Peyer's patch (tissue), 4 donors: ENCODE results near the gene TEAD1. TPM values are rescaled to one million over a fixed set of nuclear protein-coding genes. Genes with fewer than 3 reads are reported as not detected.

Experiments used
- DNase-seq, 3 donors: peaks; one replicate each; pipeline ENCODE4 v3.0.0-alpha.2; 2017 to 2019
- H3K27ac ChIP-seq, 4 donors: fragments of 200-600 bp; sonication (generic); one replicate each; pipeline ENCODE4 v1.5.1; 2016 to 2019
- H3K27me3 ChIP-seq, 2 donors: fragments of 200-600 bp; sonication (generic); one replicate each; pipeline ENCODE4 v1.5.1; 2019
- H3K36me3 ChIP-seq, 3 donors: fragments of 200-600 bp; sonication (generic); one replicate each; pipeline ENCODE4 v1.5.1; 2016 to 2019
- H3K4me1 ChIP-seq, 4 donors: fragments of 200-600 bp; sonication (generic); one replicate each; pipeline ENCODE4 v1.5.1; 2016 to 2019
- H3K4me3 ChIP-seq, 4 donors: fragments of 200-600 bp; sonication (generic); 1 replicate in 3 of 4; 2 replicates in 1 of 4; pipeline ENCODE4 v1.5.1; 2016 to 2019; ENCODE audit warnings: mild to moderate bottlenecking in 1 of 4
- H3K9me3 ChIP-seq, 4 donors: fragments of 200-600 bp; sonication (generic); one replicate each; pipeline ENCODE4 v1.5.1; 2016 to 2019; ENCODE audit warnings: mild to moderate bottlenecking in 1 of 4
- POLR2A ChIP-seq, 2 donors: fragments of 450-650 bp; IDR thresholded peaks; one replicate each; pipeline ENCODE4 v1.5.1; 2017; ENCODE audit warnings: antibody characterized with exemption in 2 of 2, mild to moderate bottlenecking in 2 of 2, moderate library complexity in 2 of 2
- total RNA-seq, 4 donors: library from RNA; depleted of rRNA; stranded (reverse); fragments of >200 nt; gene quantifications; one replicate each; pipeline ENCODE4 v1.1.0, GENCODE V29; 2016
- TF ChIP-seq, protein P1 (sequence below), 6 experiments: fragments of 450-650 bp in 4 of 6; fragments of 200-600 bp in 2 of 6; sonication (generic) in 1 of 6; IDR thresholded peaks; one replicate each; pipeline ENCODE4 v1.5.1; 2017 to 2019; ENCODE audit warnings: antibody characterized with exemption in 6 of 6, mild to moderate bottlenecking in 3 of 6, moderate library complexity in 1 of 6

The TEAD1 gene
- total RNA-seq, 4 donors from 2014 or later, result 34.5 to 125 (median 65.1) TPM

DNA sequence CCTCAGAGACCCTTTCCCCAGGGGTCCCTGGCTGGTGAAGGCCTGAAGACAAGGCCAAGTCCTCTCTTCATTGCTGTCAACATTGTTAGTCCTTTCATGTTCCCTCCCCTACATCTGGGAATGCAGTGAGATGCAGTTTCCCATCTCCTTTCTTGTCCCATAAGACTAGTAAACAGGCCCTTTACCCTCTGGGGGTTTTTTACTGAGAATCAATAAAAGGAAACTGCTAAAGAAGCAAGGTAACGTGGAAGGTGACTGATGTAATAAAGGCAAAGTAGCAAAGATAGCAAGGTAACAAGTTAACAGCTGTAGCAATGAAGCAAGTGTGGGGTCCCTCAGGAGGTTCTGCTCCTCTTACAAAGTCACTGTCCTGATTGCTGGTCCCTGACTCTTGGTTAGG, 37.3 kb downstream of the TEAD1 start:
- no peak for TF ChIP-seq POLR2A (IDR thresholded peaks at IDR 0.05)
- TF ChIP-seq, protein P1, sequence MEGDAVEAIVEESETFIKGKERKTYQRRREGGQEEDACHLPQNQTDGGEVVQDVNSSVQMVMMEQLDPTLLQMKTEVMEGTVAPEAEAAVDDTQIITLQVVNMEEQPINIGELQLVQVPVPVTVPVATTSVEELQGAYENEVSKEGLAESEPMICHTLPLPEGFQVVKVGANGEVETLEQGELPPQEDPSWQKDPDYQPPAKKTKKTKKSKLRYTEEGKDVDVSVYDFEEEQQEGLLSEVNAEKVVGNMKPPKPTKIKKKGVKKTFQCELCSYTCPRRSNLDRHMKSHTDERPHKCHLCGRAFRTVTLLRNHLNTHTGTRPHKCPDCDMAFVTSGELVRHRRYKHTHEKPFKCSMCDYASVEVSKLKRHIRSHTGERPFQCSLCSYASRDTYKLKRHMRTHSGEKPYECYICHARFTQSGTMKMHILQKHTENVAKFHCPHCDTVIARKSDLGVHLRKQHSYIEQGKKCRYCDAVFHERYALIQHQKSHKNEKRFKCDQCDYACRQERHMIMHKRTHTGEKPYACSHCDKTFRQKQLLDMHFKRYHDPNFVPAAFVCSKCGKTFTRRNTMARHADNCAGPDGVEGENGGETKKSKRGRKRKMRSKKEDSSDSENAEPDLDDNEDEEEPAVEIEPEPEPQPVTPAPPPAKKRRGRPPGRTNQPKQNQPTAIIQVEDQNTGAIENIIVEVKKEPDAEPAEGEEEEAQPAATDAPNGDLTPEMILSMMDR (IDR thresholded peaks at IDR 0.05), result no peak
- Histone ChIP-seq H3K9me3 (no peaks in the 10 kb centered on the region), H3K4me3 (no peak overlapping the region), H3K27ac (no peak overlapping the region), H3K36me3 (no peaks in the 10 kb centered on the region), H3K4me1 (peaks cover 0 to 20% (median 0%) of the 10 kb centered on the region in 4 donors), H3K27me3 (no peaks in the 10 kb centered on the region)
- DNase-seq, result no peak

DNA sequence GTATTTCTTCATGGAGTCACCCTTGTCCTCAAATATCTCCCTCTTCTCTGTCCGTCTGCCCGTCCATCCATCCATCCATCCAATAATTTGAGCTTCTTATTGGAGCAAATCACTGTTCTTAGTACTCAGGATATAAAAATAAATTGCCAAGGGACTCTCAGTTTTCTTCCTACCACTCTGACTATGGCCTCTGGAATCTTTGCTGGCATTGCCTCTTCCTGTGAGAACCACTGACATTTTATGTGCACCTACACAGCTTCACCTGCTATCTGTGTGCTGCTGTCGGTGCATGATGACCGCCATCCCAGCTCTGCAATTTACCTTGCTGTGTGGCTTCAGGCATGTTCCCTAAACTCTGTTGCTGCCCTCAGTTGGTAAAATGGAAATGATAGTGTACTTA, 37.9 kb downstream of the TEAD1 start:
- Histone ChIP-seq H3K36me3 (no peaks in the 10 kb centered on the region), H3K9me3 (no peaks in the 10 kb centered on the region), H3K27me3 (no peaks in the 10 kb centered on the region), H3K4me1 (peaks cover 0 to 14% (median 0%) of the 10 kb centered on the region in 4 donors), H3K27ac (no peak overlapping the region), H3K4me3 (no peak overlapping the region)
- TF ChIP-seq POLR2A (IDR thresholded peaks at IDR 0.05), result no peak
- TF ChIP-seq, protein P1 (IDR thresholded peaks at IDR 0.05), result no peak
- DNase-seq, result no peak

DNA sequence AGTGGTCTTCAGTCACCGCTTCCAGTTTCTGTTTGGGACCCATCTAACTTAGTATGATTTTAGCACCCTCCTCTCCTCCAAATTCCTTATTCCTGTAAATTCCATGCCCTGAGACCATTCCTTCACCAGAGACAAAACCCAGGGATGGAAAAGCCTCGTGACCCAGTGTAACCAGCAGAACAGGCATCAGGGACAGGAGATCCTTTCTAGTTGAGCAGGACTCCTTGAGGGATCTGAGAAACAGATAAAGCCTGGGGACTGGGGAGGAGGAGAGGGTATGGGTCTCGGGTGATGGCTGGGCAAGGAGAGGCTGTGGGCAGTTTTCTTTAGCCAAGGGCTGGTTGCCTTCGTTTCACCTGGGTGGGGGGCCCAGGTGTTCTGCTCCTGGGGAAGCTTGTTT, 40.9 kb downstream of the TEAD1 start:
- H3K36me3 ChIP-seq, result no peaks in the 10 kb centered on the region
- no peak for DNase-seq
- TF ChIP-seq POLR2A (IDR thresholded peaks at IDR 0.05), result no peak
- TF ChIP-seq, protein P1 (IDR thresholded peaks at IDR 0.05), result no peak

DNA sequence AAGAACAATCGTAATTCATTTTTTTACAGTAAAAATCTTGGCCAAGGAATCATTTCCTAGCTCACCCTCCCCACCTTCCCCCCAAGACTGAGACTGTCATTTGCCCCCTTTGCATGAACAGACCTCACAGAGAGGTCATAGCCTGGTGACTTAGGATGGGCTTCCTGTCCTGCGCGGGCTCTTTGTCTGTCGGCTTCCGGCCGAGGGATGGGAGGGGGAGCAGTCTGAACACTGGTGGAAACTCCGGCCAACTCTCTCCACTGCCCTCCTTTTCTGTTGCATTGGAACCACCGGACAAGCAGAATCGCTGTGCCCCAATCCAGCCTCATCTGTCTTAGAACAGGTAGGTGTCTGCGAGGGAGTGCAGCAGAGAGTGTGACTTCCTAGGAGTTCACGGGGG, 41.7 kb downstream of the TEAD1 start:
- peaks cover 0 to 4% (median 0%) of the 10 kb centered on the region in 4 donors for H3K4me1 ChIP-seq
- no peaks in the 10 kb centered on the region for H3K9me3 ChIP-seq
- no peak for TF ChIP-seq POLR2A (IDR thresholded peaks at IDR 0.05)
- TF ChIP-seq, protein P1 (IDR thresholded peaks at IDR 0.05), result no peak
- H3K27ac ChIP-seq, result no peak overlapping the region
- no peak overlapping the region for H3K4me3 ChIP-seq
- no peaks in the 10 kb centered on the region for H3K27me3 ChIP-seq
- DNase-seq, result no peak
- no peaks in the 10 kb centered on the region for H3K36me3 ChIP-seq

More for the DNA sequence above, 40.9 kb downstream of the TEAD1 start:
- peaks cover 0 to 4% (median 0%) of the 10 kb centered on the region in 4 donors for H3K4me1 ChIP-seq
- no peak overlapping the region for H3K27ac ChIP-seq
- H3K27me3 ChIP-seq, result no peaks in the 10 kb centered on the region
- no peak overlapping the region for H3K4me3 ChIP-seq
- no peaks in the 10 kb centered on the region for H3K9me3 ChIP-seq

DNA sequence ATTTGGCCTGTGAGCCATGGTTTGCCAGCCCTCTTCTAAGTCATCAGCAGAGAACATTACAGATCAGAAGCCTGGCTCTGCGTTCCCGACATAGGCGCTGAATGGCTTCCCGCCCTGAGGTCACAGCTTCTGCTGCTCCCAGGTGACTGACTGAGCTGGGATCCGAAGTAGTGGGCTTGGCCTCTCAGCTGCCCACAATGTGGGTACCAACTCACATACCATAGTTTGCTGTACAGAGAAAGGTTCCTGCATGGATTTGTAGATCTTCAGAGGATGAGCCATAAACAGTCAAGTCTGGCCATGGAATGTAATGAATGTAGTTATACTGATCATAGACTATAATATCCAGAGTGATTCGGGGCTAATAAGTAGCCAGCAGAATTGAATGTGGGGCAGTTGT, 42.6 kb downstream of the TEAD1 start:
- H3K27me3 ChIP-seq, result no peaks in the 10 kb centered on the region
- no peaks in the 10 kb centered on the region for H3K36me3 ChIP-seq
- DNase-seq, result no peak
- TF ChIP-seq, protein P1 (IDR thresholded peaks at IDR 0.05), result no peak
- no peak for TF ChIP-seq POLR2A (IDR thresholded peaks at IDR 0.05)
- no peak overlapping the region for H3K4me3 ChIP-seq
- no peak overlapping the region for H3K27ac ChIP-seq
- no peaks in the 10 kb centered on the region for H3K9me3 ChIP-seq
- H3K4me1 ChIP-seq, result peaks cover 0 to 4% (median 0%) of the 10 kb centered on the region in 4 donors

DNA sequence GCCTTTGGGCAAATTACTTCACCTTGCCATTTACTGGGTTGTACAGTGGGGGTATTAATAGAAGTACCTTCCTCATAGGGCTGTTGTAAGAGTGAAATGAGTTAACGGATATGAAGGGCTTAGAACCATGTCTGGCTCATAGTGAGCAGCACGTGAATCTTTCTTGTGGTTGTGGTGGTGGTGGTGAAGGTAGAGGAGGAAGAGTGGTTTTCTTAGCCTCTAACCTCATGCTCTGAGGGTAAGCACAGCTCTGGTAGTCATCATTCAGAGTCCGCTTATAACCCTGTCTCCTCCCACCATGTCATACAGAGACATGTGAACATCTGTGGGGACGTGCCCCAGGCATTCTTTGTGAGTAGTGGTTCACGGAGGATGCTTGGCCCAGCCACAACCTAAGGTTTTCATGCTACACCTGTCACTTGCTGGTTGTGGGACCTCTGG, 43.6 kb downstream of the TEAD1 start:
- Histone ChIP-seq H3K27me3 (no peaks in the 10 kb centered on the region), H3K9me3 (no peaks in the 10 kb centered on the region), H3K4me3 (no peak overlapping the region), H3K36me3 (no peaks in the 10 kb centered on the region), H3K27ac (no peak overlapping the region), H3K4me1 (peaks cover 0 to 4% (median 0%) of the 10 kb centered on the region in 4 donors)
- TF ChIP-seq, protein P1 (IDR thresholded peaks at IDR 0.05), result no peak
- TF ChIP-seq POLR2A (IDR thresholded peaks at IDR 0.05), result no peak
- no peak for DNase-seq
